Measurements from ENCODE around the gene GSN. TPM values are rescaled to one million over a fixed set of nuclear protein-coding genes. Genes with fewer than 3 reads are reported as not detected.
A peak's percentile ranks its signal among the peaks of the same experiment; 100 is the strongest.

GSN gene
- total and polyA plus RNA-seq, 11 donors, result 379 to 2,088 (median 689) TPM

DNA sequence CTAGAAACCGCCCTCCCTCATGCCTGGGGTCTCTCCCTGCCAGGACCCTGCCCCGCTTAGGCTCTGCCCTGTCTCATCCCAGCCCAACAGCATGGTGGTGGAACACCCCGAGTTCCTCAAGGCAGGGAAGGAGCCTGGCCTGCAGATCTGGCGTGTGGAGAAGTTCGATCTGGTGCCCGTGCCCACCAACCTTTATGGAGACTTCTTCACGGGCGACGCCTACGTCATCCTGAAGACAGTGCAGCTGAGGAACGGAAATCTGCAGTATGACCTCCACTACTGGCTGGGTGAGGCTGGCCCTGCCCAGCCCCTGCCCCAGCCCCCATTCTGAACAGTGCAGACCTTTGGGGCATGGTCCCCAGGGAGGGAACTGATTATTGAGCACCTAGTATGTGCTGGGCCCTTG, 33.9 kb downstream of the GSN start:
- peaks cover 0 to 59% (median 51%) of the 10 kb centered on the region in 9 donors for H3K36me3 ChIP-seq
- 77 to 93% (median 86%) methylated on average over 3 to 11 of the region's 11 CpGs for WGBS, 4 donors
- H3K27ac ChIP-seq, result peak overlapping the region; percentile 24 to 98 (median 94)
- H3K4me1 ChIP-seq, result peaks cover 7 to 89% (median 72%) of the 10 kb centered on the region in 12 donors
- no peak for ATAC-seq
- H3K4me3 ChIP-seq, result peak overlapping the region in 10 of 12 donors; percentile 45 to 93 (median 71)
- TF ChIP-seq CTCF (IDR thresholded peaks at IDR 0.05) (no peak), POLR2A (IDR thresholded peaks at IDR 0.05) (no peak)
- no peak for DNase-seq
- no peaks in the 10 kb centered on the region for H3K9me3 ChIP-seq
- intact Hi-C loops (cut with DNase I), result loop anchor here in 2 of 10 donors (5.0 kb wide), 1 partner anchor 80 kb away; no protein-coding TSS in a partner anchor
- H3K27me3 ChIP-seq, result no peaks in the 10 kb centered on the region

DNA sequence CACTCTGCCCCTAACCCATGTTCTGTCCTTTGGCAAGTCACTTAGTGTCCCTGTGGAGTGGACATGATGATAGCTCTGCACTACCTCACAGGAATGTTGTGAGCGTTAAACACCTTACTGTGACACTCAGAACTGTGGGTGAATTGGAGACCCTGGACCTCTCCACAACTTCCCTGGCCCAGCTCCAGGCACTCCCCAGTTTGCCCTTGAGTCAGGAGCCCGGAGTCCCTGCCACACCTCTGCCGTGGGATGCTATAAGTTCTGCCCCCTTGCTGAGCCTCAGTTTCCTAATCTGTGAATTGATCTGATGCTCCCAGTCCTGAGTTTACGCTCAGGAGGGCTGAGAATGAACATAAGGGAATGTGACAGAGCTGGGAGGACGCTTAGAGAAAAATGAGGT, 34.4 kb downstream of the GSN start:
- peaks cover 7 to 89% (median 68%) of the 10 kb centered on the region in 12 donors for H3K4me1 ChIP-seq
- H3K36me3 ChIP-seq, result peaks cover 0 to 64% (median 56%) of the 10 kb centered on the region in 9 donors
- intact Hi-C loops (cut with DNase I), result loop anchor here in 2 of 10 donors (5.0 kb wide), 1 partner anchor 80 kb away; no protein-coding TSS in a partner anchor

DNA sequence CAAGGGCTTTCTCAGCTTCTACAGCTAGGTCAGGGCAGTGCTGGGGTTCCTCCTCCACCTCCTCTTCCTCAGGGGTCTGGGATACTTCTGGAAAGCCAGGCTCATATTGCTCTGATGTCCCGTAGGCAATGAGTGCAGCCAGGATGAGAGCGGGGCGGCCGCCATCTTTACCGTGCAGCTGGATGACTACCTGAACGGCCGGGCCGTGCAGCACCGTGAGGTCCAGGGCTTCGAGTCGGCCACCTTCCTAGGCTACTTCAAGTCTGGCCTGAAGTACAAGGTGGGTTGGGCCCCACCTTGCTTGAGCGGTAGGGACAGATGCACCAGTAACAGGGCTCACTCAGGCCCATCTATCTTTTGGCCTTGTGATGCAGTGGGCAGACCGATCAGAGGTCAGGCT, 34.8 kb downstream of the GSN start:
- ATAC-seq (no peak), DNase-seq (peak in 1 of 5 donors; percentile 8)
- Histone ChIP-seq H3K4me1 (peaks cover 7 to 85% (median 63%) of the 10 kb centered on the region in 12 donors), H3K27me3 (no peaks in the 10 kb centered on the region), H3K9me3 (no peaks in the 10 kb centered on the region), H3K36me3 (peaks cover 0 to 68% (median 60%) of the 10 kb centered on the region in 9 donors), H3K27ac (peak overlapping the region; percentile 17 to 98 (median 92)), H3K4me3 (peak overlapping the region in 10 of 12 donors; percentile 45 to 93 (median 71))
- intact Hi-C loops (cut with DNase I), result loop anchor here in 2 of 10 donors (5.0 kb wide), 1 partner anchor 80 kb away; no protein-coding TSS in a partner anchor
- WGBS, 4 donors, result 86 to 93% (median 88%) methylated on average over 3 to 13 of the region's 13 CpGs
- TF ChIP-seq CTCF (IDR thresholded peaks at IDR 0.05) (no peak), POLR2A (IDR thresholded peaks at IDR 0.05) (no peak)

More for the DNA sequence above, 34.4 kb downstream of the GSN start:
- TF ChIP-seq CTCF (IDR thresholded peaks at IDR 0.05), result no peak
- no peak for TF ChIP-seq POLR2A (IDR thresholded peaks at IDR 0.05)
- Histone ChIP-seq H3K27ac (peak overlapping the region in 11 of 12 donors; percentile 24 to 98 (median 94)), H3K27me3 (no peaks in the 10 kb centered on the region), H3K4me3 (peak overlapping the region in 10 of 12 donors; percentile 45 to 93 (median 71)), H3K9me3 (no peaks in the 10 kb centered on the region)
- 74 to 92% (median 88%) methylated on average over 4 to 5 of the region's 5 CpGs for WGBS, 4 donors
- peak in 1 of 5 donors; percentile 25 for DNase-seq
- no peak for ATAC-seq

Data from heart left ventricle (tissue), 16 donors.